ENCODE data around the gene PAN3.

GRCh38 chr13:28328271-28328607, 189.9 kb downstream of the PAN3 start:
- TF ChIP-seq EZH2 (IDR thresholded peaks at IDR 0.05; ENCODE audit: low read depth, unreplicated experiment): no peak
- no peak for TF ChIP-seq CTCF (conservative IDR thresholded peaks at IDR 0.05; ENCODE audit: low read depth in 2 of 2)
- no peak for TF ChIP-seq NANOG (IDR thresholded peaks at IDR 0.05; ENCODE audit: borderline replicate concordance)
- TF ChIP-seq POLR2AphosphoS5 (IDR thresholded peaks at IDR 0.05; ENCODE audit: low read depth): no peak
- no peak for TF ChIP-seq CREB1 (CRISPR knock-in tag; IDR thresholded peaks at IDR 0.05; ENCODE audit: low read depth)

Measured in GM23338 (cell line).